Measurements from ENCODE around the gene APC2.
"Not testable (repeated sequence)": the region's sequence is repeated elsewhere in the genome, so short reads cannot be mapped to it uniquely, and the experiment has no call there.

APC2 gene

GRCh38 chr19:1412995-1413800, 36.7 kb upstream of the APC2 start:
- no peak for DNase-seq

GRCh38 chr19:1416014-1416841, 33.7 kb upstream of the APC2 start:
- no peak for DNase-seq

- DNase-seq, result no peak
Measured at GRCh38 chr19:1417145-1417544, 32.8 kb upstream of the APC2 start.

- no peak for DNase-seq
Measured at GRCh38 chr19:1417681-1418495, 32.0 kb upstream of the APC2 start.

GRCh38 chr19:1418496-1418775, 31.5 kb upstream of the APC2 start:
- DNase-seq, result no peak

- DNase-seq, result no peak
Measured at GRCh38 chr19:1418951-1419738, 30.8 kb upstream of the APC2 start.

GRCh38 chr19:1420085-1420484, 29.8 kb upstream of the APC2 start:
- DNase-seq, result not testable (repeated sequence)

GRCh38 chr19:1420590-1420989, 29.3 kb upstream of the APC2 start:
- no peak for DNase-seq

- DNase-seq, result no peak
Measured at GRCh38 chr19:1421218-1421957, 28.5 kb upstream of the APC2 start.

- DNase-seq, result no peak
Measured at GRCh38 chr19:1421958-1422305, 28.0 kb upstream of the APC2 start.

- DNase-seq, result no peak
Measured at GRCh38 chr19:1422360-1422759, 27.6 kb upstream of the APC2 start.

GRCh38 chr19:1422943-1423342, 27.0 kb upstream of the APC2 start:
- DNase-seq, result no peak

GRCh38 chr19:1423436-1424191, 26.3 kb upstream of the APC2 start:
- no peak for DNase-seq

- DNase-seq, result no peak
Measured at GRCh38 chr19:1424192-1424955, 25.5 kb upstream of the APC2 start.

- no peak for DNase-seq
Measured at GRCh38 chr19:1425102-1425837, 24.7 kb upstream of the APC2 start.

- no peak for DNase-seq
Measured at GRCh38 chr19:1425902-1426301, 24.0 kb upstream of the APC2 start.

- DNase-seq, result no peak
Measured at GRCh38 chr19:1426736-1427135, 23.2 kb upstream of the APC2 start.

GRCh38 chr19:1427221-1427920, 22.6 kb upstream of the APC2 start:
- DNase-seq, result no peak

- DNase-seq, result no peak
Measured at GRCh38 chr19:1428738-1429391, 21.1 kb upstream of the APC2 start.
